ENCODE data around the gene CCR8.

Gene CCR8

GRCh38 chr3:39290255-39290654, 39.3 kb upstream of the CCR8 start:
- Histone ChIP-seq H3K4me3 (ENCODE audit: low read depth, low read length) (no peak overlapping the region), H3K9ac (ENCODE audit: low read depth, low read length) (no peak overlapping the region)

GRCh38 chr3:39291903-39292329, 37.6 kb upstream of the CCR8 start:
- peaks cover 2% of the 10 kb centered on the region for H3K4me1 ChIP-seq (ENCODE audit: control insufficient read depth, insufficient read depth, low read length)
- no peak overlapping the region for H3K9ac ChIP-seq (ENCODE audit: low read depth, low read length)
- H3K4me3 ChIP-seq (ENCODE audit: low read depth, low read length), result no peak overlapping the region

More at GRCh38 chr3:39290255-39290654, 39.3 kb upstream of the CCR8 start:
- peaks cover 2% of the 10 kb centered on the region for H3K4me1 ChIP-seq (ENCODE audit: control insufficient read depth, insufficient read depth, low read length)
- H3K27me3 ChIP-seq (ENCODE audit: control insufficient read depth, insufficient read depth, low read length), result no peaks in the 10 kb centered on the region
- H3K9me3 ChIP-seq (ENCODE audit: control insufficient read depth, insufficient read depth, low read length), result no peaks in the 10 kb centered on the region
- no peaks in the 10 kb centered on the region for H3K36me3 ChIP-seq (ENCODE audit: control insufficient read depth, insufficient read depth, low read length)

GRCh38 chr3:39292961-39293360, 36.5 kb upstream of the CCR8 start:
- H3K4me1 ChIP-seq (ENCODE audit: control insufficient read depth, insufficient read depth, low read length), result peaks cover 2% of the 10 kb centered on the region
- H3K9me3 ChIP-seq (ENCODE audit: control insufficient read depth, insufficient read depth, low read length), result no peaks in the 10 kb centered on the region
- no peak overlapping the region for H3K9ac ChIP-seq (ENCODE audit: low read depth, low read length)
- no peak overlapping the region for H3K4me3 ChIP-seq (ENCODE audit: low read depth, low read length)
- no peaks in the 10 kb centered on the region for H3K27me3 ChIP-seq (ENCODE audit: control insufficient read depth, insufficient read depth, low read length)
- H3K36me3 ChIP-seq (ENCODE audit: control insufficient read depth, insufficient read depth, low read length), result no peaks in the 10 kb centered on the region

More at GRCh38 chr3:39291903-39292329, 37.6 kb upstream of the CCR8 start:
- Histone ChIP-seq H3K9me3 (ENCODE audit: control insufficient read depth, insufficient read depth, low read length) (no peaks in the 10 kb centered on the region), H3K27me3 (ENCODE audit: control insufficient read depth, insufficient read depth, low read length) (no peaks in the 10 kb centered on the region), H3K36me3 (ENCODE audit: control insufficient read depth, insufficient read depth, low read length) (no peaks in the 10 kb centered on the region)

- no peaks in the 10 kb centered on the region for H3K4me1 ChIP-seq (ENCODE audit: control insufficient read depth, insufficient read depth, low read length)
- H3K27me3 ChIP-seq (ENCODE audit: control insufficient read depth, insufficient read depth, low read length), result no peaks in the 10 kb centered on the region
- no peaks in the 10 kb centered on the region for H3K9me3 ChIP-seq (ENCODE audit: control insufficient read depth, insufficient read depth, low read length)
- no peak overlapping the region for H3K4me3 ChIP-seq (ENCODE audit: low read depth, low read length)
- no peaks in the 10 kb centered on the region for H3K36me3 ChIP-seq (ENCODE audit: control insufficient read depth, insufficient read depth, low read length)
- no peak overlapping the region for H3K9ac ChIP-seq (ENCODE audit: low read depth, low read length)
These were observed 34.9 kb upstream of the CCR8 start for GRCh38 chr3:39294446-39295183.

GRCh38 chr3:39295184-39295775, 34.2 kb upstream of the CCR8 start:
- H3K4me3 ChIP-seq (ENCODE audit: low read depth, low read length), result no peak overlapping the region
- no peaks in the 10 kb centered on the region for H3K27me3 ChIP-seq (ENCODE audit: control insufficient read depth, insufficient read depth, low read length)
- H3K9ac ChIP-seq (ENCODE audit: low read depth, low read length), result no peak overlapping the region
- H3K36me3 ChIP-seq (ENCODE audit: control insufficient read depth, insufficient read depth, low read length), result no peaks in the 10 kb centered on the region
- H3K9me3 ChIP-seq (ENCODE audit: control insufficient read depth, insufficient read depth, low read length), result no peaks in the 10 kb centered on the region
- H3K4me1 ChIP-seq (ENCODE audit: control insufficient read depth, insufficient read depth, low read length), result no peaks in the 10 kb centered on the region

- H3K9me3 ChIP-seq (ENCODE audit: control insufficient read depth, insufficient read depth, low read length), result no peaks in the 10 kb centered on the region
These were observed 33.1 kb upstream of the CCR8 start for GRCh38 chr3:39296197-39297077.

GRCh38 chr3:39299279-39299678, 30.2 kb upstream of the CCR8 start:
- H3K9me3 ChIP-seq (ENCODE audit: control insufficient read depth, insufficient read depth, low read length), result no peaks in the 10 kb centered on the region
- H3K4me1 ChIP-seq (ENCODE audit: control insufficient read depth, insufficient read depth, low read length), result no peaks in the 10 kb centered on the region
- no peaks in the 10 kb centered on the region for H3K27me3 ChIP-seq (ENCODE audit: control insufficient read depth, insufficient read depth, low read length)

More at GRCh38 chr3:39296197-39297077, 33.1 kb upstream of the CCR8 start:
- Histone ChIP-seq H3K4me1 (ENCODE audit: control insufficient read depth, insufficient read depth, low read length) (no peaks in the 10 kb centered on the region), H3K36me3 (ENCODE audit: control insufficient read depth, insufficient read depth, low read length) (no peaks in the 10 kb centered on the region), H3K27me3 (ENCODE audit: control insufficient read depth, insufficient read depth, low read length) (no peaks in the 10 kb centered on the region), H3K9ac (ENCODE audit: low read depth, low read length) (no peak overlapping the region), H3K4me3 (ENCODE audit: low read depth, low read length) (no peak overlapping the region)

GRCh38 chr3:39302178-39302577, 27.3 kb upstream of the CCR8 start:
- Histone ChIP-seq H3K36me3 (ENCODE audit: control insufficient read depth, insufficient read depth, low read length) (no peaks in the 10 kb centered on the region), H3K4me3 (ENCODE audit: low read depth, low read length) (no peak overlapping the region), H3K4me1 (ENCODE audit: control insufficient read depth, insufficient read depth, low read length) (no peaks in the 10 kb centered on the region), H3K9me3 (ENCODE audit: control insufficient read depth, insufficient read depth, low read length) (no peaks in the 10 kb centered on the region), H3K27me3 (ENCODE audit: control insufficient read depth, insufficient read depth, low read length) (no peaks in the 10 kb centered on the region), H3K9ac (ENCODE audit: low read depth, low read length) (no peak overlapping the region)

More at GRCh38 chr3:39299279-39299678, 30.2 kb upstream of the CCR8 start:
- Histone ChIP-seq H3K36me3 (ENCODE audit: control insufficient read depth, insufficient read depth, low read length) (no peaks in the 10 kb centered on the region), H3K9ac (ENCODE audit: low read depth, low read length) (no peak overlapping the region), H3K4me3 (ENCODE audit: low read depth, low read length) (no peak overlapping the region)

DNA sequence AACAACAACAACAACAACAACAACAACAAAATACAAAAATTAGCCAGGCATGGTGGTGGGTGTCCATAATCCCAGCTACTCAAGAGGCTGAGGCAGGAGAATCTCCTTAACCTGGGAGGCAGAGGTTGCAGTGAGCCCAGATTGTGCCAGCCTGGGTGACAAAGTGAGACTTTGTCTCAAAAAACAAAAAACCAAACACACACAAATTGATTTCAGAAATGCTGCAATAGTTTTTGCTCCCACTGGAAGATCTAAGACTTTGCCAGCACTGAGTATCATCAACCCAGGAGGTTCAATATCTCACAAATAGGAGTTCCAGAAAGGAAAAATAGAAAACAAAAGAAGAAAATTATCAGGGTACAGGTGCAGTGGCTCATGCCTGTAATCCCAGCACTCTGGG, 16.2 kb upstream of the CCR8 start:
- Histone ChIP-seq H3K9me3 (ENCODE audit: control insufficient read depth, insufficient read depth, low read length) (no peaks in the 10 kb centered on the region), H3K9ac (ENCODE audit: low read depth, low read length) (no peak overlapping the region), H3K4me3 (ENCODE audit: low read depth, low read length) (no peak overlapping the region), H3K36me3 (ENCODE audit: control insufficient read depth, insufficient read depth, low read length) (no peaks in the 10 kb centered on the region), H3K4me1 (ENCODE audit: control insufficient read depth, insufficient read depth, low read length) (no peaks in the 10 kb centered on the region), H3K27me3 (ENCODE audit: control insufficient read depth, insufficient read depth, low read length) (no peaks in the 10 kb centered on the region)

GRCh38 chr3:39315420-39315819, 14.1 kb upstream of the CCR8 start:
- no peak overlapping the region for H3K4me3 ChIP-seq (ENCODE audit: low read depth, low read length)
- no peak overlapping the region for H3K9ac ChIP-seq (ENCODE audit: low read depth, low read length)
- H3K9me3 ChIP-seq (ENCODE audit: control insufficient read depth, insufficient read depth, low read length), result no peaks in the 10 kb centered on the region
- no peaks in the 10 kb centered on the region for H3K27me3 ChIP-seq (ENCODE audit: control insufficient read depth, insufficient read depth, low read length)
- H3K4me1 ChIP-seq (ENCODE audit: control insufficient read depth, insufficient read depth, low read length), result no peaks in the 10 kb centered on the region
- no peaks in the 10 kb centered on the region for H3K36me3 ChIP-seq (ENCODE audit: control insufficient read depth, insufficient read depth, low read length)

DNA sequence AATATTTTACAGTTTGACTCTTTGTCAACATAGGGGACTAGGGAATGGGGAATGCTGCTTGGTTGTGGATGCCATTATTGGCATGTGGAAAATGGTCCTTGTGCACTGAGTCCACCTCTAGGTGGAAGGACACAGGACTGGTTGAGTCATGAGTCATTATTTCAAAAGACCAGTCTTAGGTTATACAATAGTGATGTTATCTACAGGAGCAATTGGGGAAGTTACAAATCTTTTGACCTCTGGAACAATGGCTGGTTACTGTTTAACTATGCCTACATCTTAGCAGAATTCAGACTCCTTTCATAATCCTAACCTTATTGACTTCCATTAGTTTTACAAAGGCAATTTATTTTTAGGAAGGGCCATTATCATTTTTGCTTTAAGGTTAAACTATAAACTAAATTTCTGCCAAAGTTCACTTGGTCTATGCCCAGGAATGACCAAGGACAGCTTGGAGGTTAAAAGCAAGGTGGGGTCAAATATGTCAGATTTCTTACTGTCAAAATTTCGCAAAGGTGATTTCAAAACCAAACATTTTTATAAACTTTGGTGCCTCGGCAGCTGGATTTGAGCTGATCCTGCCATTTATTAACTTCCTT, 11.8 kb upstream of the CCR8 start:
- no peaks in the 10 kb centered on the region for H3K27me3 ChIP-seq (ENCODE audit: control insufficient read depth, insufficient read depth, low read length)
- no peaks in the 10 kb centered on the region for H3K4me1 ChIP-seq (ENCODE audit: control insufficient read depth, insufficient read depth, low read length)
- no peaks in the 10 kb centered on the region for H3K9me3 ChIP-seq (ENCODE audit: control insufficient read depth, insufficient read depth, low read length)
- no peak overlapping the region for H3K9ac ChIP-seq (ENCODE audit: low read depth, low read length)
- no peaks in the 10 kb centered on the region for H3K36me3 ChIP-seq (ENCODE audit: control insufficient read depth, insufficient read depth, low read length)
- no peak overlapping the region for H3K4me3 ChIP-seq (ENCODE audit: low read depth, low read length)

All from iPS-15b (cell line).